Measurements from ENCODE around the gene BCR. TPM values are rescaled to one million over a fixed set of nuclear protein-coding genes. Genes with fewer than 3 reads are reported as not detected.

Gene BCR
- polyA plus RNA-seq, 1 donor from 2014 or later: 57.5 TPM

GRCh38 chr22:23281406-23282088, 101.2 kb downstream of the BCR start:
- no peak overlapping the region for H3K27ac ChIP-seq (ENCODE audit: low read length)
- H2AFZ ChIP-seq (ENCODE audit: low read depth, low read length): no peak overlapping the region

GRCh38 chr22:23282089-23282501, 101.8 kb downstream of the BCR start:
- no peak overlapping the region for H3K9ac ChIP-seq (ENCODE audit: low read length)
- no peaks in the 10 kb centered on the region for H4K20me1 ChIP-seq (ENCODE audit: insufficient read depth)
- H3K9me2 ChIP-seq (ENCODE audit: insufficient read depth, low read length): no peaks in the 10 kb centered on the region
- H2AFZ ChIP-seq (ENCODE audit: low read depth, low read length): no peak overlapping the region
- H3K4me3 ChIP-seq (ENCODE audit: low read length): no peak overlapping the region
- H3K4me2 ChIP-seq (ENCODE audit: low read length): no peak overlapping the region
- H3K27me3 ChIP-seq (ENCODE audit: insufficient read depth, low read depth, low read length): no peaks in the 10 kb centered on the region
- no peaks in the 10 kb centered on the region for H3F3A ChIP-seq (ENCODE audit: insufficient read depth, low read length, poor library complexity, severe bottlenecking)
- no peaks in the 10 kb centered on the region for H3K79me2 ChIP-seq (replicated peaks; ENCODE audit: insufficient read depth, low read length)
- H3K27ac ChIP-seq (ENCODE audit: low read length): no peak overlapping the region
- no peaks in the 10 kb centered on the region for H3K36me3 ChIP-seq (ENCODE audit: insufficient read depth, low read length)
- TF ChIP-seq CTCF (IDR thresholded peaks at IDR 0.05; ENCODE audit: poor library complexity, severe bottlenecking) (no peak), RAD21 (conservative IDR thresholded peaks at IDR 0.05) (no peak), SMC3 (conservative IDR thresholded peaks at IDR 0.05; ENCODE audit: poor library complexity) (peak; percentile 67), EZH2 (IDR thresholded peaks at IDR 0.05; ENCODE audit: borderline replicate concordance, insufficient read depth, low read length, poor library complexity, severe bottlenecking) (no peak)
- no peaks in the 10 kb centered on the region for H3K9me3 ChIP-seq (ENCODE audit: low read length)

More at GRCh38 chr22:23281406-23282088, 101.2 kb downstream of the BCR start:
- TF ChIP-seq TAF1 (IDR thresholded peaks at IDR 0.05; ENCODE audit: low read depth) (no peak), CTCF (IDR thresholded peaks at IDR 0.05; ENCODE audit: poor library complexity, severe bottlenecking) (peak; percentile 98), SMC3 (conservative IDR thresholded peaks at IDR 0.05; ENCODE audit: poor library complexity) (peak; percentile 99), EZH2 (IDR thresholded peaks at IDR 0.05; ENCODE audit: borderline replicate concordance, insufficient read depth, low read length, poor library complexity, severe bottlenecking) (no peak), EP300 (conservative IDR thresholded peaks at IDR 0.05; ENCODE audit: poor library complexity, severe bottlenecking) (no peak), REST (IDR thresholded peaks at IDR 0.05; ENCODE audit: borderline replicate concordance) (no peak), RAD21 (conservative IDR thresholded peaks at IDR 0.05) (peak; percentile 98), POLR2AphosphoS5 (IDR thresholded peaks at IDR 0.05) (no peak), MXI1 (conservative IDR thresholded peaks at IDR 0.05; ENCODE audit: poor library complexity, severe bottlenecking) (peak; percentile 31)
- Histone ChIP-seq H3K4me2 (ENCODE audit: low read length) (no peak overlapping the region), H3K9me2 (ENCODE audit: insufficient read depth, low read length) (no peaks in the 10 kb centered on the region), H4K20me1 (ENCODE audit: insufficient read depth) (no peaks in the 10 kb centered on the region), H3K9me3 (ENCODE audit: low read length) (no peaks in the 10 kb centered on the region), H3K27me3 (ENCODE audit: insufficient read depth, low read depth, low read length) (no peaks in the 10 kb centered on the region), H3K9ac (ENCODE audit: low read length) (no peak overlapping the region), H3F3A (ENCODE audit: insufficient read depth, low read length, poor library complexity, severe bottlenecking) (no peaks in the 10 kb centered on the region), H3K79me2 (replicated peaks; ENCODE audit: insufficient read depth, low read length) (no peaks in the 10 kb centered on the region), H3K36me3 (ENCODE audit: insufficient read depth, low read length) (no peaks in the 10 kb centered on the region), H3K4me3 (ENCODE audit: low read length) (no peak overlapping the region)
